NCI-H748 (cell line): ENCODE data around the gene QARS1.

Source experiments
- DNase-seq: peaks from one replicate; lab custom pipeline; 2025; ENCODE audit not compliant: unreplicated experiment; lab: John Stamatoyannopoulos, UW

Gene QARS1

DNA sequence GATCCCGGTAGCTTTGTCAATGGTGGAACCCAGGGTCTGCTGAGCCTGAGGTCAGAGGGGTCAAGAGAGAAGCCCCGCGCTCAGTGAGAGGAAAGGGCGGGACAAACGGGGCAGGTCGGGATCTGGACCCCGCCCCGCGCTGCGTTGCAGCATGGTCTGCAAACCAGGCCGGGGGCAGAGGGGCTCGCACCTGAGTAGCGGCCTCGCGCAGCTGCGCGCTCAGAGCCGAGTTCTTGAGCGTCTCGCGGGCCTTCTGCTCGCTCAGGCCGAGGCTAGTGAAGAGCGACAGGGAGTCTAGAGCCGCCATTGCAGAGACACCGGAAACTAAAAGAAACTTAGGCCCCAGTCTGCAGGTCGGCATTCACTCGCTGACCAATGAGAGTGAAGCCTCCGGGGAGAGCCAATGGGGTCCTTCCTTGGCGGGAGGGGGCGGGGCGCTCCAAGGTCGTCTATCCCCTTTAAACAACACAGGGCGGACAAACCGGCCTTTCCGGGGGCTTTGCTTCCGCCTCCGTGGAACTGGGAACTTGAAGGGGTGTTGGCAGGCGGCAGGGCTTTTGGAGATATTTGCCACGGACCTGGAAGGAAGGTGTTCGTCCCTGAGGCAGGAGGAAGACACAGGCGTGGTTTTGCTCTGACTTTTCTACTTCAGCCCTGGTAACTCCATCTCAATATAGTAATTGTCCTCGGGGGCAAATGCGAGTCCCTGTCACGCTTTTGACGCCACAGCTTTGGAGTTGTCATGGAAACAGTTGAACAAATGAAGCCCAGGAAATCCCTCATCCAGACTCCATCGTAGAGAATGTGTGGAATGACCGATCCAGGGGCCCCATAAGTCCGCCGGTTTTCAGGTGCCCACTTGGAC lies at the start of gene QARS1:
QARS1 (minus strand) TSS at position 331 of the 865 bp plus-strand sequence; CDS start at position 307, 24 bp downstream.
- peak; percentile 90 for DNase-seq

DNA sequence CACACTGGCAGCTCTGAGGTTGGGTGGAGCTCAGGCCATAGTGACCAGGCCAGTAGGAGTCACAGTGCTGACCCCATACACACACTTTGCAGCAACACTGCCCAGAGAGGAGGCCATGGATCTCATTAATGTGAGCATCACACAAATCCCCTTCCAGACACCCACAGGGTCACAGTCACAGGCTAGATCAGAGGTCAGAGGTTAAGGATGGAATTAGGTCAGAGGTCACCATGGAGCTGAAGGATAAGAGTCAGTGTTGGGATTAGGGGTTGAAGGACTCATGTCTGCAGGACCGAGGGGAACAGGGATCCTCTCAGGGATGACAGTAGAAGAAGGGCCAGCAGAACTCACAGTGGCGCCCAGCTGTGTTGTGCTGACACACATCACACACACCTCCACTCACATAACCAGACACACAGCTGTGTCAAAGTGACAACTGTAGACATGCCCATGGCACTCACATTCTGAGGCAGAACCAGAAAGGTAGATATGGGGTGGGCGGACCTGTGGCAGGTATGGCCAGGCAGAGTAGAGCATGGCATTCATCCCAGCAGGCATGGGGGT lies 48.9 kb upstream of the QARS1 start:
- no peak for DNase-seq

DNA sequence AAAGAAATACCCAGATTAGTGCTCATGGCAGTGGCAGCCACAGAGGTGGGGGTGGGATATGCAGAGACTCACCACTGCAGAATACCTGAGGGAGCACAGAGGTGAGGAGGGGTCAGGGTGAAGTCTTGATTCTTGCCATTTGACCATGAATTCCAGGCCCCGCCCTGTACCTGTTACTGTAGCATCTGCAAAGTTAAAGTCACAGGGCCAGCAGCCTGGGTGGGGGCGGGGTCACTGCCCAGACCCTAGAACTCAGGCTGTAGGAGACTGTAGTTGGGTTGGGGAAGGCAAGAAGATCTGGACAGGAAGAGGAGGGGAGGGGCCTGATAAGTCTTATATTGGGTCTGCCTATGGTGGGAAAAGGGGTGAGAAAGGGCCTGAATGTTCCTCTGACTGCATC lies 47.1 kb upstream of the QARS1 start:
- DNase-seq, result no peak

DNA sequence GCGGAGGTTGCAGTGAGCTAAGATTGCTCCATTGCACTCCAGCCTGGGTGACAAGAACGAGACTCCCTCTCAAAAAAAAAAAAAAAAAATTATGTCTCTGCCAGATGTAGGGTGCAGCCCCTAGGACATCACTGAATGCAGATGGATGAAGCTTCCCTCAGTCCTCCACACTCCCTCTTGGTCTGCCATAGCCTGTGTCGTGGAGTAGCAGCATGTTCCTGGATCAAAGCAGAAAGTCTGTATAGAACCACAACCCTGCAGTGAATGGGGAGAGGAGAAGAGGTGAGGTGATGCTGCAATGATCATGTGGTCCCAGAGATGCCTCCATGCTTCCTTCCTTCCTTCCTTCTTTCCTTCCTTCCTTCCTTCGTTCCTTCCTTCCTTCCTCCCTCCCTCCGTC lies 43.6 kb upstream of the QARS1 start:
- no peak for DNase-seq

DNA sequence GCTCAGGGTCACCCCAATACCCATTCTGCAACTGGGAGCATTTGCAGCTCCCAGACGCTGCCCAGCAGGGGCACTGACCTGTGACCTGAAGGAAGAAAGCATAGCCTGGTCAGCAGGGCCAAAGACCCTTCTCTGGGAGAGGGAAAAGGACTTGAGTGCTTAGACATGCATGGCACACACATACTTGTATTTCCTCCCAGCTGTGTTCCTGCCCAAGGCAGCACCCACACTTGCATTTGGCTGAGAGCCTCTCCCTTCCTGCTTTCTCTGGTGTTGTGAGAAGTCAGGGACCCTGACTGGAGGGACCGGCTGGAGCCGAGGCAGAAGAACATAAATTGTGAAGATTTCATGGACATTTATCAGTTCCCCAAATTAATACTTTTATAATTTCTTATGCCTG lies 35.5 kb upstream of the QARS1 start:
- no peak for DNase-seq

DNA sequence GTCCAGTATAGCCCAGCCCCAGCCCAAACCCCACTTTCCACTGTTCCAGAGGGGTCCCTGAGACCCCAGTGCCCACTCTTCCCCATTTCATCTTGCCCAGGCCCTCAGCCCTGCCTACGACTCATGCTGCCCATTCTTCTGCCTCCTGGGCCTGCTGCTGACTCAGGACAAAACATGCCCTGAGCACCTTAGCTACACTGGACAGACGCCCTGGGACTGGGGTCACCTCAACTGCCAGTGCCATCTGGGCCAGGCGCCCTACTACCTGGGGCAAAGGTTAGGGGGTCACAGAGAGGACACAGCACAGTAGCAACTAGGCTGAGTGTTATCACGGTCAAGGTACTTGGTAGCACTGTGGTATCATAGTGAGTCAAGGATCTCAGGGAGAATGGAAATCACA lies 30.9 kb upstream of the QARS1 start:
- DNase-seq, result no peak

DNA sequence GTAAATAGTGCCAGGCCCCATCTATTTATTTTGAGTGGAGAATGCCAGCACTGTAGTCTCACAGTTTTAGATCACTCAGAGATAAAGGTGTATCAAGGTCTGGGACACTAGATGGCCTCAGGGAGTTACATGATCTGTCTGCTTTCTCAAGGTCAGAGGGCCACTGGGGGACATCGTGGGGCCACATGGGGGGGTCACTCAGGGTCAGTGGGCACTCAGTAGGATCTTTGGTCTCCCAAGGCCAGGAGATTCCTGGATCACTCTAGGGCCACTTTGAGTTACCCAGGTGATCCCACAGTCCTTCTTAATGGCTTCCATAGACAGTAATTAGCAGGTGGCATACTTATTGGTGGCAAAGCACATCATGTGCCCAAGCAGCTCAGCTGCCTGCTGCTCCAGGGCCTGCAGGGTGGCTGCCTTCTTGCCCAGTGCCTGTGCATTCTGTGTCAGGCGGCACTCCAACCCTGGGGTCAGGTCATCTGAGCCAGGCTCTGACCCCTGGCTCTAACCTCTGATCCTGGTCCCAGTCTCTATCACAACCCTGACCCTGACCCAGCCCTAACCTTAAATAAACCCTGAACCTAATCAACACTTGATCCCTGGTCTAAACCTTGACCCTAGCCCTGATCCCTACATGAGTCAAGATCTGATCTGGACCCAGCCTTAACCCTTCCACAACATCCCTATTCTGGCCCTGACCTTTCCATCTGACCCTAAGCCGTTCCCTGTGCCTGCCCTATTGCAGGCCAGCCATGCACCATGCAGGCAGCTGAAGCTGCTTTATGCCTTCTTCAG lies 30.1 kb upstream of the QARS1 start:
- DNase-seq, result no peak

DNA sequence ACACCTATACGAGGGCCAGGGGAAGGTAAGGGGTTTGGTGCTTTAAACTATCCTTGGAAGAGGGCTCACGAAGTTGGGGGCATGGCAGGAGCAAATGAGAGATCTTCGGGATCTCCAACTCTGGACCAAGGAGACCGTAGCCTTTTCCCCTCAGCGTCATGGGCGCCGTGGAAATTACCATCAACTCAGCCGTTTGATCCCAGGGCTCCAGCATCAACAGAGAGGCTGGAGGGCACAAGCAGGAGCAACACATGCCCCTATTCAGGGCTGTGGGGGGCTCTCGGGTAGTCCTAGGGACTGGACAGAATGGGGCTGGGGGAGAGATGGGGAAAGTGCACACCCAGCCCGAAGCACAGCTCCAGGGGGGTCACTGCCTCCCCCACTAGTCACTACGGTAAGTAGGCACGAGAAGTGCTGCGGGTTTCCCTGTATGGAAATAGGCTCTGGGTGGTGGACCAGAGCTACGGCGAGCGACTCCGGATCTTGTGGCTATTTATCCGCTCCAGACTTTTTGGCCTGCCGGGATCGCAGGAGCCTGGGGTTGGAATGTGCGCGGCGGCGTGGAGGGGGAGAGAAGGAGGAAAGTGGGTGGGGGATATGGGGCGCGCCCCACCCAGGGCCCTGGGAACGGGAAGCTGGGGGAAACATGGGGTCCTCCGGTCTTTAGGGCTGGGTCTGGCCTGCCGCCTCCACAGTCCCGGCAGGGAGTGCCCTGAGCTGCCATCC lies 28.8 kb upstream of the QARS1 start:
- no peak for DNase-seq

DNA sequence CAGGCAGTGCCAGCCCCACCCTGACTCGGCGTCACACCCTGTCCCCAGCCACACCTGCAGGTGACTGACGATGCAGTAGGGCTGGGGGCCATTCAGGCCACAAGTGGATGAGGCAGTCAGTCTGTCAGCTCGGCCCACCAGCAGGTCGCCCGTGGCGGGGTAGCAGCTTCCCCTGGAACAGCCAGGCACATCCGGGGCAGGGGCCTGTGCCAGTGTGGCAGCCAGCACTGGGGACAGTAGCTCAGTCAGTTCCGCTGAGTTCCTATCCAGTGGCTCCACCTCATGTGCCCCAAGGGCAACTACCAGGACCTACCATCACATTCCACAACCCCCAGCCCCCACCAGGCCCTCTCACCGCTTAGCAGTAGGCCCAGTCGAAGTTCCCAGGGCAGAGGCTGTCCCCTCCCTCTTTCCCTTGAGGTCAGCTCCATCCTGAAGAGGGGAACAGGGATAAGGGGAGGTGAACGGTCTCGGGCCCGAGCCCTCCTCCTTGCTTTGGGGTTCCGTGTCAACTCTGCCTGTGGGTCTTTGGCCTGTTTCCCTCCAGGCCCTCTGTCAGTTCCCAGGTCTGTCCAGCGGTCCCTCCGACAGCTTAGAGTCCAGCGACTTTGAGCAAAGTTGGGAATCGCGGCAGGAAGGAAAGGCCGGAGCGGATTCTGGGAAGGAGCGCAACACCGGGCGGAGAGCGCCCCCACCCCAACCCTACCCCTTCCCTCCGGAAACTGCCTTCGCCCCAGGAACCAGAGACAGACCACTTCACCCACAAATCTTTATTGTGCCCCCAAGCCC lies 28.1 kb upstream of the QARS1 start, which contains the start of gene LAMB2:
LAMB2 (minus strand) TSS at position 614 of the 789 bp plus-strand sequence; CDS start at position 431, 183 bp downstream.
- no peak for DNase-seq

DNA sequence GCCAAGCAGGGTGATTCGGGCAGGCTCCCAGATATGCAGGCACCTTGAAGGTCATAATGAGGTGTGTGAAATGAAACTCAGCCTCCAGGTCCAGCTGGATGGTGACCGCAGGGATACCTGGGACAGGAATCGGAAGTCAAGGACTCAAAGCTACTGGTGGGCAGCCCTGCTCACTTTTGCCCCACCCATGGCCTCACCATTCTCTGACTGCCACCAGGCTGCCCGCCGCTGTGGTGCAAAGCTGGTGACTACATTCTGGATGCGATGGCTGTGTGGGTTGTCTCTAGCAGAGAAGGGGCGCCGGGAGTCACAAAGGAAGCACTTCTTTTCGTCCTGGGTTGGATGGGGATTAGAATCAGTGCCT lies 27.5 kb upstream of the QARS1 start:
- DNase-seq, result no peak

DNA sequence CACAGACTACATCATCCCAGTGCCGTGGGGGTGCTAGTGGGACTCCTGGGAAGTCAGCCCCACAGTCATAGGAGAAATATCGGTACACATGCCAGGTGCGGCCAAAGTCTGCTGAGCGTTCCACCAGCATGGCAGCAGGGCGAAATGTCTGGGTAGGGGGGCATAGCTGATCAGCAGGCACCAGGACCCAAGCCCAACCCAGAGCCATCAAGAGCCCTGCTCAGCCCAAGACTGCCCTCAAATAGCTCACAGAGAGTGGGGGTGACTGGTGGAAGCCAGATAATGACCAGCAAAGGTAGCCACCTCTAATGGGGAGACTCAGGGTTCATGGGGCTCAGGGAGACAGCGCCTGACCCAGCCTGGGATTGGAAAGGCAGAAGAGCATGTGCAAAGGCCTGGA lies 27.0 kb upstream of the QARS1 start:
- DNase-seq, result no peak

DNA sequence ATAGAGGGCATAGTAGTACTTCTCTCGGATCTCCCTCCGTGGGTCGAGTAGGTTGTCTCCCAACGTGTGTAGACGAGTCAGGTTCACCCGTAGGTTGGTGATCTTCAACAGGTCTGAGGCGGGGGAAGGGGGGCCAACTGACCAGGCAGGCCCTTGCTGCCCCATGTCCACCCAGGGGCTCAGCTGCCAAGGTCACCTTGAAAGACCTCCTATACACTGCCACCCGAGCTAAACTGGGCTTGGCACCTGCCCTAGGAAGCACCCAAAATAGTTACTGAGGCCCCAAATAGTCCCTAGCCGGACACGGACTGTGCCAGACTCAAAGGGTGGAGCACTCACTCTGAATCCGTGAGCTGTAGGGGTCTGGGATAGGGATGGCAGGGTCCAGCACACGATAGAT lies 26.5 kb upstream of the QARS1 start:
- no peak for DNase-seq

DNA sequence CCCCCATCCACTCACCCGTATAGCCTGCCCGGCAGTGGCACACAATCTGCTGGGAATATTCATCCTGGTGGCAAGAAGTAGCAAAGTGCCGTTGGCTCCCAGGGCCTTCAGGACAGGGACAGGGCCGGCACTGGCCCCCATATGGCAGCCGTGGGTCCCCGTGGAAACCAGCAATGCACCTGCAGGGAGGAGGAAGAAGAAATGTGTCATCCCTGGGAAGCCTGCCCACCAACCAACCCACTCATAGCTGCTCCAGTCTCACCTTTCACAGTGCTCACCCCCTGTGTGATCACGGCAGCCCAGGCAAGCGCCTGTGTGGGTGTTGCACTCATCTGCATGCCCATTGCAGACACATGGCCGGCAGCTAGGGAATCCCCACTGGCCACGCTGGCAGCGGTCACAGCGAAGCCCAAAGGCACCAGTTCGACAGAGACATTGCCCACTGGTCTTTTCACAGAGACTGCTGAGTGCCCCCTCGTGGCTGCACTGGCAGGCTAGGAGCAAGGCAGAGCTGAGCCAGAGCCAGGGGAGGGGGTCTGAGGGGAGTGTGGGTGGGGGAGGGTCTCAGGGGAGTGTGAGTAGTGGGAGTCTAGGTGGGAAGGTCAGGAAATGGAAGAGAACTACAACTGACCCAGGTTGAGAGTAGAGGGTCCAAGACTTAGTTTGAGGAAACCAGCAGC lies 20.6 kb upstream of the QARS1 start:
- peak; percentile 4 for DNase-seq

DNA sequence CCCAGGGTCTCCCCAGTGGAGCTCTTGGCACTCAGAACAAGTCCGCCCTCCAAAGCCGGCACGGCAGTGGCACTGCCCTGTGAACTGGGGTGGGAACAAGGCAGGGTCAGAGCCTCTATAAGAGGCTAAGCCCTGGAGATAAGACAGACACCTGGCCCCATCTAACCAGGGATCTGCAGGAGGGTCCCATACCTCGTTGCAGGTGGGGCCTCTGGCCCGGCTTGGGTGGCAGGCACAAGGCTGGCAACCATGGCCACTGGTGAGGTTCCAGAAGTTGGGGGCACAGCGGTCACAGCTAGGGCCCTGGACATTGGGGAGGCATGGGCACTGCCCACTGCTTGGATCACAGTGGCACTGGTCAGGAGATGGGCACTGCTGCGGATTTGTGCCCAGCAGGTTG lies 19.6 kb upstream of the QARS1 start:
- DNase-seq, result no peak

DNA sequence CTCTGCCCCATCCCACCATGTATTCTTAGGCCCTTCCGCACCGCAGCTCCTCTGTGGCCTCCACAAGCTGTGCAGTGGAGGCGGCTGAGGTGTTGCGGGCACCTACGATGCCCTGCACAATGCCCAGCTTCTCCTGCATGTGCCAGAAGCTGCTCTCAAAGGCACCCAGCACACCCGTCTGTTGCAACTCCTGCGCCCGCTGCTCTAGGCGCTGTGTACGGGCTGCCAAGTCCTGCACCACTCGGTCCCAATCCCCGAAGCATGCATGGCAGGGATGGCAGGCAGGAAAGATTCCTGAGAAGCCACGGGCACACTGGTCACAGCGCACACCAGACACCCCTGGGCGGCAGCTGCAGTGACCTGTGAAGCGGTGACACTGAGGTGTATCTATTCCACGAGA lies 19.1 kb upstream of the QARS1 start:
- DNase-seq, result no peak

DNA sequence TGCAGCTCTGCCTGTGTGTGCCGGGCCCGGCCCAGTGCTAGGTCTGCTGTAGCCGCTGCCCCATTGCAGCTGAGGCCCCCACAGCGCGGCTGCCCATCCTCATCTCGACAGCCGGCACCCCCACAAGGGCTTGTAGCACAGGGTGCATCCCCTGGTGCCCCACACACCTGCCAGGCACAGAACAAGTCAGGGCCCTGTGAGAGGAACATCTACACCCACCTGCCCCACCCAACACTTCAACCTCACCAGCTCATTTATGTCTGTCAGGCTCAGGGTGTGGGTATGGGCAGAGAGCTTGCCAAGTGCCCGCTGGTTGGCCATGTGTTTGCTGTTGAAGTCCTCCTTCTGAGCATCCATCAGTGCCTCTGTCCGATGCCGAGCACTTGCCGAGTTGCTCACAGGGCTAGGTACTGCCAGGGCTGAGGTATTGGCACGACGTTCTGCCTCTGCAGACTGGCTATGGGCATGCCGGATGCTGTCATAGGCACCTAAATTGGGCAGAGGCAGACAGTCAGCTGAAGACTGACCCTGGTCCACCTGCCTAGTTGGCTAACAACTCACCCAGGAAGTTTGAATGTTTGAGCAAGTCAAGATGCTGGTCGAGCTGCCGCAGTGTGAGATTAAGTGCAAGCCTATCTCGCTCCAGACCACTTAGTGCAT lies 18.5 kb upstream of the QARS1 start:
- no peak for DNase-seq

DNA sequence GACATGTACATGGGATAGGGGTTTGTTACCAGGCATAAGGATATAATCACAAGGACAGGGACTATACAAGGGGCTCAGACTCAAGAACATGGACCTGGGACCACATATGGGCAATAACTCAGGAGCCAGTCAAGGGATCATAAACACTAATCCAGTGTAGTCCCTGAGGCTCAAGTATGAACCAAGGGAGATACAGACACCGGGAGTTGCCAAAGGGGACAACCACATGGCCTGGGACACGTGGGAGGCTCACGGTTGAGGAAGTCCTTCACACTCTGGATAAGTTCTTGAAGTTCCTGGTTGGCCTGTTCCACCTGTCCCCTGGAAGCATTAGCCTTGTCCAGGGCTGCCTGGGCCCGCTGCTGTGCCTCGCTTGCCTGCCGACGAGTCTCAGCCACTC lies 17.9 kb upstream of the QARS1 start:
- no peak for DNase-seq

DNA sequence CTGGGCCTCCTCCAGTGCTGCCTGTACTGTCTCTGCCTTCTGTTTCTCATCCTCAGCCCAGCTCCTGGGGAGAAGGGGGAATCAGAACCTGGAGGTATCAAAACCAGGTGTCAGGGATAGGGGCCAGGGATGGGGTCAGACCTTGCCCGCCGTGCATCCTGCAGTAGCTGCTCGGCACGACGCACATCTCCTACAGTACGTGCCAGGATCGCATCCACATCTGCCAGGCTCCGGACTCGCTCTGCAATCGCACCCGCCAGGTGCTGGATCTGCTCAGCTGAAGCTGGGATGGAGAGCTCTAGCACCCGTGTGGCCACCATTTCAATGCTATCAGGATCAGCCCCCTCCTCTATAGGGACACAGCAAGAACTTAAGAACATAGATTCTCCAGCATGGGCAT lies 17.5 kb upstream of the QARS1 start:
- DNase-seq, result no peak

DNA sequence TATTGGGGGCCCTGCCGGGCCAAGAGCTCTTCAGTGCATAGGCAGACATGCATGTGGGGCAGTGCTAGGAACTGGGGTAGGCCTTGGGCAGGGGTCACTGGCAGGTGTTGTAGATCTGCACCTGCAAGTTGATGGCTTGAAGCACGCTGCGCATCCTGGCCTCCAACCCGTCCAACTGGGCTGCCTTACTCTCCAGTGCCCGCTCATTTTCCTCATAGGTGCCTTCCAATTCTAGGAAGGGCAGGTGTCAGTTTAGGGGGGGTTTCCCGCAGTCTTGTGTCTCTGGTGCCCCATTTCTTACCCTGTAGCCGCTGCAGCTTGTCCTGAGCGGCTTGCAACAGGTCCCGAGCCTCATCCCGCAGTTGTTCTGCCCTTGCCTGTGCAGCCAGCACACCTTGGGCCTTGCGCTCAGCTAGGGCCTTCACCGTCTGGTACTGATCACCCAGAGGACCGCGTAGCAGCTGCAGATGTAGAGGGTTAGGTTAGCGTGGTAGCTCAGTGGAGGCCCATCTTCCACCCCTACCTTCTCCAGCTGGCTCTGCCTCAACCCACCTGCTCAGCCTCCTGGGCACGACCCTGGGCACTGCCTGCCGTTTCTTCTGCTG lies 16.7 kb upstream of the QARS1 start:
- no peak for DNase-seq
